VCaP (cell line): ENCODE measurements around the gene ASB12.

Source experiments
- H3K27ac ChIP-seq: fragments of 450-650 bp; 2 replicates; pipeline ENCODE4 v1.5.1; 2017
- CTCF ChIP-seq: fragments of 450-650 bp; conservative IDR thresholded peaks from 2 replicates; pipeline ENCODE4 v1.5.1; 2017; ENCODE audit warnings: mild to moderate bottlenecking, moderate library complexity

Gene ASB12

DNA sequence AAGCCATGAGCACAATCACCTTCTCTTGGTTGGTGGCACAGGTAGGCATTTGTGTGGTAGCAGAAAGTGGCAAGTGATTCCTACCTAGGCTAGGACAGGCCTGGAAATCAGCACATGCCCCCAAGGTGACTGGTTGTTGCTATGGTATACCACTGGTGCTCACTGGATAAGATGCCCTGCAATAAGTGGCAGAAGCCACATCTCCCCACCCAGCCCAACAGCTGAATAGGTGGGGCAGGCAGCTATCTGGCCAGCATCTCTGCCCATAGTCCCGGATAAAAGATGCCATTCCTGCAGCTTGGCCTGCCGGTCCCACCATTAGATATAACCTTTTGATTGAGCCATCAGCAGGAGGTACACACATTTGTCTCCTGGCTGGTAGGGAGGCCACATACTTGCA, 46.0 kb downstream of the ASB12 start:
- H3K27ac ChIP-seq = no peak overlapping the region
- TF ChIP-seq CTCF = no peak

- no peak for TF ChIP-seq CTCF
- H3K27ac ChIP-seq = no peak overlapping the region
Observed at GRCh38 chrX:64182208-64182607, 48.2 kb downstream of the ASB12 start.

- TF ChIP-seq CTCF = no peak
- no peak overlapping the region for H3K27ac ChIP-seq
Observed at GRCh38 chrX:64176876-64177275, 53.5 kb downstream of the ASB12 start.
